Neutrophil (primary cell): Measurements from ENCODE around the gene PWP2.

Source experiments
- H3K27ac ChIP-seq: fragments of 200-600 bp; sonication (generic); 2 replicates; pipeline ENCODE4 v1.5.1; 2016; ENCODE audit warnings: mild to moderate bottlenecking, moderate library complexity
- H3K27me3 ChIP-seq: fragments of 200-600 bp; sonication (generic); 2 replicates; pipeline ENCODE4 v1.6.0; 2016; ENCODE audit warnings: mild to moderate bottlenecking
- H3K36me3 ChIP-seq: fragments of 200-600 bp; sonication (generic); 2 replicates; pipeline ENCODE4 v1.5.1; 2017
- H3K4me1 ChIP-seq, 2 experiments: fragments of 200-600 bp in 1 of 2; sonication (generic) in 1 of 2; 1 replicate in 1 of 2; 2 replicates in 1 of 2; pipeline versions ENCODE4 v1.5.1 to v1.6.1; 2013 to 2016; ENCODE audit warnings: low read depth in 1 of 2, low read length in 1 of 2, mild to moderate bottlenecking in 1 of 2, moderate library complexity in 1 of 2; ENCODE audit not compliant: control insufficient read depth in 1 of 2, insufficient read depth in 1 of 2
- H3K4me3 ChIP-seq, 2 experiments: fragments of 200-600 bp in 1 of 2; sonication (generic) in 1 of 2; 1 replicate in 1 of 2; 2 replicates in 1 of 2; pipeline ENCODE4 v1.5.1; 2013 to 2016; ENCODE audit warnings: low read depth in 1 of 2, low read length in 1 of 2, mild to moderate bottlenecking in 1 of 2, moderate library complexity in 1 of 2
- H3K9me3 ChIP-seq: fragments of 200-600 bp; sonication (generic); 2 replicates; pipeline ENCODE4 v1.5.1; 2016
- TF ChIP-seq, protein P1 (sequence below): fragments of 200-600 bp; sonication (generic); IDR thresholded peaks from 2 replicates; pipeline ENCODE4 v1.5.1; 2016; ENCODE audit warnings: antibody characterized with exemption

PWP2 gene

DNA sequence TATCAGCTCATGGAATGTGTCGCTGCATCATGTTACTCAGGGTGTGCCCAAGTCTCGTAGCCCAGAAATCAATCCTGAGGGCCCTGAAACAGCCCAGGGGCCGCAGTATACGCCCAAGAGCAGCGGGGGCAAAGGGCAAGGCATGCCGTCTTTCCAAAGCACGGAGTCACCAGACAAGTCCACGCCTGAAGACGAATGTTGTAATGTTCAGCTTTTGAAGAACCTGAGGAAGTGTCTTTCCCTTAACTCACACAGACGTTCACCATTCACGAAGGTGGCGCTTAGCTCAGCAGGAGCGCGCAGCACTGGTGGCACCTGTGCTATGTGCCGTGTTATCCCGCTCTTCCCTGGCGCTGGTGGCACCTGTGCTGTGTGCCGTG, 18.8 kb upstream of the PWP2 start:
- peak overlapping the region in 1 of 2 experiments; percentile 7 for H3K4me3 ChIP-seq
- H3K27me3 ChIP-seq = no peaks in the 10 kb centered on the region
- peaks cover 36 to 38% of the 10 kb centered on the region in 2 experiments for H3K4me1 ChIP-seq
- TF ChIP-seq, protein P1, sequence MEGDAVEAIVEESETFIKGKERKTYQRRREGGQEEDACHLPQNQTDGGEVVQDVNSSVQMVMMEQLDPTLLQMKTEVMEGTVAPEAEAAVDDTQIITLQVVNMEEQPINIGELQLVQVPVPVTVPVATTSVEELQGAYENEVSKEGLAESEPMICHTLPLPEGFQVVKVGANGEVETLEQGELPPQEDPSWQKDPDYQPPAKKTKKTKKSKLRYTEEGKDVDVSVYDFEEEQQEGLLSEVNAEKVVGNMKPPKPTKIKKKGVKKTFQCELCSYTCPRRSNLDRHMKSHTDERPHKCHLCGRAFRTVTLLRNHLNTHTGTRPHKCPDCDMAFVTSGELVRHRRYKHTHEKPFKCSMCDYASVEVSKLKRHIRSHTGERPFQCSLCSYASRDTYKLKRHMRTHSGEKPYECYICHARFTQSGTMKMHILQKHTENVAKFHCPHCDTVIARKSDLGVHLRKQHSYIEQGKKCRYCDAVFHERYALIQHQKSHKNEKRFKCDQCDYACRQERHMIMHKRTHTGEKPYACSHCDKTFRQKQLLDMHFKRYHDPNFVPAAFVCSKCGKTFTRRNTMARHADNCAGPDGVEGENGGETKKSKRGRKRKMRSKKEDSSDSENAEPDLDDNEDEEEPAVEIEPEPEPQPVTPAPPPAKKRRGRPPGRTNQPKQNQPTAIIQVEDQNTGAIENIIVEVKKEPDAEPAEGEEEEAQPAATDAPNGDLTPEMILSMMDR = no peak
- H3K36me3 ChIP-seq = peaks cover 87% of the 10 kb centered on the region
- no peaks in the 10 kb centered on the region for H3K9me3 ChIP-seq
- H3K27ac ChIP-seq = peak overlapping the region; percentile 86

DNA sequence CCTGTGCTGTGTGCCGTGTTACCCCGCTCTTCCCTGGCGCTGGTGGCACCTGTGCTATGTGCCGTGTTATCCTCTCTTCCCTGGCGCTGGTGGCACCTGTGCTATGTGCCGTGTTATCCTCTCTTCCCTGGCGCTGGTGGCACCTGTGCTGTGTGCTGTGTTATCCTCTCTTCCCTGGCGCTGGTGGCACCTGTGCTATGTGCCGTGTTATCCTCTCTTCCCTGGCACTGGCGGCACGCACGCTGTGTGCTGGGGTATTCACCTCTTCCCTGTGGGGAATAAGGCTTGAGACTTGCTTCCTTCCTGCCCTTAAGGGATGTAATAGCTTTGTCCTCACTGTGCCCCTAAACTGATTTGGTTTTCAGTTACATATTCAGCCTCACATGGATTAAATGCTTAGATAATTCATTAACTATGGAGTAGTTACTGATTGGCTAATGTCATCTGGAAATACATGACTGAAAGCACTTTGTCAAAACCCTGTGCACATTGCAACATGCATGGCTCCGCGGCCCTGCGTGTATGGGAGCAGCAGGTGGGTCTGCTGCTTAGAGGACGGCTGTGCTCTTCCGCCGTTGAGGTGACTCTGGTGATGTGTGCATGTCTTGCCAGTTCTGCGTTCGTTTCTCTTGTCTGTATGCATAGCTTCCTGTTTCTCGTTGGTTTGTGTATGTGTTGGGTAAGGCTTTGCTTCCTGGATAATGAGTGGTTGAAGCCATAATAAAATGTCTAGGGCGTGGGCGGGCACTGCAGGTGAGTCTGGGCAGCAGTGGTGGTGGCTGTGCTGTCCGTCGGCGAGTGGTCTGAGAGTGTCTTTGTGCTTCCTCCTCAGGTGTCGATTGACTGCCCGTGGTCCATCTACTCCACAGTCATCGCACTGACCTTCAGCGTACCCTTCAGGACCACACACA, 17.9 kb upstream of the PWP2 start:
- Histone ChIP-seq H3K4me3 (peak overlapping the region; percentile 18 to 33), H3K9me3 (no peaks in the 10 kb centered on the region), H3K4me1 (peaks cover 36 to 38% of the 10 kb centered on the region in 2 experiments), H3K36me3 (peaks cover 87% of the 10 kb centered on the region), H3K27ac (peak overlapping the region; percentile 86), H3K27me3 (no peaks in the 10 kb centered on the region)
- TF ChIP-seq, protein P1 = no peak

DNA sequence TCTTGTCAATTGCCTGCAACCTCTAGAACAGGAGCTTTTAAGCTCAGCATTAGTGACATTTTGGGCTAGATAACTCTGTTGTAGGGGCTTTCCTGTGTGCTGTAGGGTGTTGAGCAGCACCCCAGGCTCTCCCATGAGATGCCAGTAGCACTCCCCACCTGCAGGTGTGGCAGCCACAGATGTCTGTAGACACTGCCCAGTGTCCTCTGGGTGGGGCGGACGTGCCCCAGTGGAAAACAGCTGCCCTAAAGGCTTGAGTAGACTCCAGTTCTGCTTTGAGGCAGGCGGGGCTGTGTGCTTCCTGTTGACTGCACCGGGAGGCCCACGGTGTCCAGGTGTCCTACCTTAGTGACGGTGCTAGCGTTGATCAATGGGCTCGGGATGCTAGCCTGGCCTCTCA, 16.9 kb upstream of the PWP2 start:
- peaks cover 85% of the 10 kb centered on the region for H3K36me3 ChIP-seq
- no peaks in the 10 kb centered on the region for H3K27me3 ChIP-seq
- peaks cover 36 to 38% of the 10 kb centered on the region in 2 experiments for H3K4me1 ChIP-seq
- H3K4me3 ChIP-seq = no peak overlapping the region
- peak overlapping the region; percentile 86 for H3K27ac ChIP-seq
- H3K9me3 ChIP-seq = no peaks in the 10 kb centered on the region
- TF ChIP-seq, protein P1 = no peak

DNA sequence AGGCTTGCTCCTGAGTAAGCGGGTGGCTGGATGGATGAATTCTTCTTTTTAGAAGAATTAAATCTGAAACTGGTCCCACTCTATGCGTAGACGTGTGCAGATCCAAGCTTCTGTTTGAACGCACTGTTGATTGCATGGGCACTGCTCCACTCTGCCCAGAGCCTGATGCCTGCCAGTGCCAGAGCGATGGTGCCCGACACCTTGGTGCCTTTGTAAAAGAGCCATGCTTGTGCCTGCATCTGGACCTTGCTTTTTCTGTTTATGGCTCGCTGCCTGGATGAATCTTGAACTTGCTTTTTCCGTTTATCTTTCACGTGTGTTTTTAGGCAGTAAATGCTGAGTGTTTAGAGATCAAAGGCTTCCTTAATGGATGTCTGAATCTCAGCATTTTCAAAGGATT, 15.0 kb upstream of the PWP2 start:
- Histone ChIP-seq H3K36me3 (peaks cover 67% of the 10 kb centered on the region), H3K4me3 (no peak overlapping the region), H3K27ac (no peak overlapping the region), H3K4me1 (peaks cover 35 to 36% of the 10 kb centered on the region in 2 experiments), H3K9me3 (no peaks in the 10 kb centered on the region), H3K27me3 (no peaks in the 10 kb centered on the region)
- TF ChIP-seq, protein P1 = no peak

- H3K27ac ChIP-seq = no peak overlapping the region
- H3K4me3 ChIP-seq = no peak overlapping the region
- peaks cover 56% of the 10 kb centered on the region for H3K36me3 ChIP-seq
- peaks cover 20 to 21% of the 10 kb centered on the region in 2 experiments for H3K4me1 ChIP-seq
- H3K9me3 ChIP-seq = no peaks in the 10 kb centered on the region
- TF ChIP-seq, protein P1 = no peak
- no peaks in the 10 kb centered on the region for H3K27me3 ChIP-seq
Observed at GRCh38 chr21:44093761-44094160, 13.4 kb upstream of the PWP2 start.
